ENCODE data around the gene KCNT1.

Gene KCNT1

DNA sequence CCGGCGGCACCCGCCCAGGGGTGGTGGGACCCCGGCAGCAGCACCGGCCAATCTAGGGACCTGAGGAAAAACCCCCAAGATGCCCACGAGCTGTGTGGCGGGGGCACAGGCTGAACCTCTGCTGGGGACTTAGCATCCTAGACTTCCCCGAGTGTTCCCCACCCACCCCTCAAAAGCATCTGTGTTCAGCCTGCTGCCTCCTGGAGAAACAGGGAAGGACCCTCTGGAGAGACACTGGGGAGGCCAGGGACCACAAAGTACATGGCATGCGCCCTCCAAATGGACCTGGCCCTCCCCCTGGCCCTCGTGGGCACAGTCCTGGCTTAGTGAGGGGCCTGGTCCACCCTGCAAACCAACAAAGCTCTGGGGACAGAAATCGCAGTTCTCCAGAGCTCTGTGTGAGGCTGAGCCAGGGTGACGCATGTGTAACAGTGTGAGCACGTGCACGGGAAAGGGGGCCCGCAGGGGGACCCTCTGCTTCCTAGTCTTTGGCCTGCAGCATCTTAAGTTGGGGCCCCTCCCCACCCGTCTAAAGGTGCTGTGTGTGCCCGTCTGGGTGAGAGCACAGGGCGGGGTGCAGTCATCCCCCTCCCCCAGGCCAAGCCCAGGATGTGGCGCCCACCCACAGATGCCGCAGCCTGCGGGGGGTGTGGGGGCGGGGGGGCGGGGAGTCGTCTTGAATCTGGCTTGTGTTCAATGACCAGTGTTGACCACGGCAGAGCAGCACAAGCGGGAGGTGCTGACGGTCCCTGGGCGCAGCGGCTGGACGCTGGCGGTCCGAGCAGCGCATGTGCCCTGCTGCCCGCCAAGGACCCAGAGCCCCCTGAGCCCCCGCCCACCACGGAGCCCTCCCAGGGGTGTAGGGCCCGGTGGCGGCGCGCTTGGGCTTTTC, 672 bp upstream of the KCNT1 start:
- no peak for DNase-seq

DNA sequence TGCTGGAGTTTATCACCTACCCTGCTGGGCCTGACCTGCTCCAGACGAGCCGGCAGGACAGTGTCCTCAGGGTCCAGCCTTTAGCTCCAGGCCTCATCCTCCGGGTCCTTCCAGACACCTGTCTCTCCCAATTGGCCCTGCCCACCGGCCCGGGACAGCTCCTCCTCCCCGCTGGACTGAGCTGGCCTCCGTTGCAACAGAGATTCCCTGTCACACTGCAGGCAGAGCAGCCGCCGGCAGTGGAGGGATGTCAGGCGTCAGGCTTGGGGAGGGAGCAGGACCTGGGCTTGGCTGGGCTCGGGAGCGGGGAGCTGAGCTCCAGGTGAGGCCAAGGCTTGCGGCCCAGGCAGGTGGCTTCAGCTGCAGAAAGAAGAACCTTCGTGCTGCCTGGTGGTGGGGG, 1.7 kb downstream of the KCNT1 start:
- DNase-seq, result no peak

DNA sequence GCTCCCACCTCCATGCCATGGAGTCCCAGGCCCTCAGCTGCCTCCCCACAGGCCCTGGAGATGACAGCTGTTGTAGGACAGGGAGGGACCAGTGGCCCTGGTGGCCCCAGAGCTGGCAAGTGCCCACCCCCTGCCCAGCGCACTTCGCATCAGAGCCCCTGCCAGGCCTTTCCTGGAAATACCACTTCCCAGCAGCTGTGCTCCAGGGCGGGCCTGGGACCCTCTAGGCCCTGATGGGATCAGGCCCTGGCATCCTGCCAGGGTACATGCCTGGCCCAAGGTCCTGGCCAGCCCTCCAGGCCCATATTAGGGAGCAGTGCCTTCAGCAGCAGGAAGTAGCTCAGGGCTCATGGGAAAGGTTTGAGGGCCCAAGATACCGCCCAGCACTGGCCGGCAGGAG, 2.5 kb downstream of the KCNT1 start:
- DNase-seq, result no peak

DNA sequence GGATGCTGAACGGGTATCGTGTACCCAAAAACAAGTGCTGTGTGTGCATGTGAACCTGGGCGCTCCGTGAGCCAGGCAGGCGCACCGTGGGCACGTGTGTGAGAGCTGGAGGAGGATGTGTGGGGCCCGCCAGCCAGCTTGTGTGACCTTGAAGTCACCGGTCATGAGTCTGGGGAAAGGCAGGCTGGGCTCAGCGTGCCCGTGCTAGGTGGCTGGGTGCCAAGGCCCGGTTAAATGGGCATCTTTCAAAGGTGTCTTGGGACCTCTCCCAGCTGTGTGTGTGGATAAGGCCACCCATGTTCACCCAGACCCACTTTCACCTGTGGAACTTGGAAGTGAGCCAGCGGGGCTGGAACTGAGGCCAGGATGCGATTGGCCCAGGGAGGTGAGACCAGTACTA, 3.4 kb downstream of the KCNT1 start:
- no peak for DNase-seq

DNA sequence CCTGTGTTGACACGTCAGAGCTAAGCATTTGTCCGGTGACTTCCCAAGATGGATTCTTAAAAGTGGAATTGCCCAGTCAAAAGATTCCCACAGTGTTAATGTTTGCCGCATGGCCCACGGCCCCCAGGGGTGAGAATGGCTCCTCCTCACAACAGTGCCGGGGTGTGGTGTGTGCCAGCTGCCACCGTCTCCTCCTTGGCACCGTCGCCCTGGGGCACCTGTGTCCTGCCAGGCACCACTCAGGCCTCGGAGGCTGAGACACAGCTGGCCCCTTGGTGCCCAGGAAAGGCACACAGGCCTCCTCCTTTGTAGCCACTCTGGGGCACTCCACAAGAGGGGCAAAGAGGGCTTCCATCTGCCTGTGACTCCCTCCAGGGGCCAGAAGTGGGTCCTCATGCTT, 4.3 kb downstream of the KCNT1 start:
- DNase-seq, result no peak

DNA sequence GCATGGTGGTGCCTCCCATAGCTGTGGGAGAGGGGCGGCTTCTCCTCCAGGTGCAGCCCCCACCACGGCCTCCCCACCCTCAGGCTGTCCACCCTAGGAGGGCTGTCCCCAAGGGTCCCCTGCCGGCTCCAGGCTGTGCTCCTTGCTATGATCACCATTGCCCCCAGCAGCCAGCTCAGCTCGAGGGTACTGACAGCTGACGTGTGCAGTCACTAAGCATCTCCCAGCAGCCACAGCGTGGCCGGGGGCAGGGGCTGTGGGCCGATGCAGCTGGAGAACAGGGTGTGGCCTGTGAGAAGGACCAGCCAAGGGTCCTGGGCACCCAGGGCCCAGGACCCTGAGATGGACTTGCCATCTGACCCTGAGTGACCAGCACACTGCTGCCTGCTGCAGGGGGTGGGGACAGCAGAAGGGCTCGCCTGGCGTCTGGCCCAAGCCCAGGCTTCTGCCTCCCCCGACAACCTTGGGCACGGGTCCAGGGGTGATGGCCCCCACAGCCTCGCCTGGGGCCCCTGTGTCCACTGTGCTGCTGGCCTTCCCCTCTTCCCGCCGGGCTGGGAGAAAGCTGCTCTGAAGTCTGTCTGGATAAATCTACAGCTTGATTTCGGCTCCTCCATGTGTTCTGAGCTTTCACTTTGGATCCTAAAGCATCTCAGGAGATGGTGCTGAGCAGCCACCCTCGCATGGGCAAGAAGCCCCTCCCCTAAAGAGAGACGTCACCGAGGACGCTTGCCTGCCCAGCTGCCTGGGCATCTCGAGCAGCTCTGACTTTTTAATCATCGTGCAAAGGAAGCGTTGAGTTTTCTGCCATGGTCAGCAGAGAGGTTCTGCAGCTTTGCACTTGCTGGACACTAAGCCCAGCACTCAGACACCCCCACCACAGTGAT, 5.5 kb downstream of the KCNT1 start:
- no peak for DNase-seq

DNA sequence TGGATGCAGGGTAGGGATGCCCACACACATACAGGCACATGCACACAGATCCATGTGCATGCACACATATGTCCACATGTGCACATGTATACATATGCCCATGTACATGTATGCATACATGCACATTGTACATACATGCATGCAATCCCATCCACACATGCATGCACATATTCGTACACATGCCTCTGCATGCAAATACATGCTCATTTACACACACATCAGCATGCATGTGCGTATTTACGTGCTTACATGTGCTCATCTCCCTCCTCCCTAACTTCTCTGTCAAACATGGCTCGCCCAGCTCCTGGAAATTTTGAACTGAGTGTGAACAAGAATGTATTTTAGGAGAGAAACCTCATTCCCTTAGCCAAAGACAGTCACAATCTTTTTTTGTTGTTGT, 6.2 kb downstream of the KCNT1 start:
- DNase-seq, result no peak

DNA sequence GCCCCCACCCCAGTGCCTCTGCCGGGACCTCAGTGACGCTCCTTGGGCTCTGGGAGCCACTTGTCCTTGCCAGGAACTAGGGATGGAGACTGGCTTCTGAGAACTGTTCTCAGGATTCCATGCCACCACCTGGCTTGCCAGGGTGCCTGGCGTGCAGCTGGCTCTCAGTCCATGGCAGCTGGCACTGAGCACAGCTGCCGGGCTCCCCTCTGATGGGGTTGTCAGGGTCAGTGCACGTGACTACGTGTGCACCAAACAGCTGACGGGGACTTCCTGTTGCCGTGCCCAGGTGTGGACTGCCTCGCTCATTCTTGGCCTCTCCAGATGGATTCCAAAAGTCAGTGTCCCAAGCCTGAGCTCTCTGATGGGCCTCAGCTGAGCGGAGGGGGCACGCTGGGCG, 9.4 kb downstream of the KCNT1 start:
- DNase-seq, result no peak

DNA sequence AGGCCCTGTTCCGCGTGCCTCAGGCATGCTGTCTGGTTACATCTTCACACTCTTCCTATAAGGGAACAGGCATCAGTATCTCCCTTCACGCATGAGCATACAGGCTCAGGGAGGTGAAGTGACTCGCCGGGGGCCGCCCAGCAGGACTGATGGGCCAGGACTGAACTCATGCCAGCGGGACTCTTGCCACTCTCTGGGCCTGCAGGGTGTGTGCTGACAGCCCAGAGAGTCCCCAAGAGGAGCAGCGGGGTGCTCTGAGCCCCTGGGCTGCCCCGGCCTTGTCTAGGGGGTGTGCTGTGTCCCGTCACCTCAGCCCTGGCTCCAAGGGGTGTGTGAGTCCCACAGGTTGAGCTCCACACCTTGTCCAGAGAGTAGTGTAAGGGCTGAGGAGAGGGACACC, 9.9 kb downstream of the KCNT1 start:
- no peak for DNase-seq

DNA sequence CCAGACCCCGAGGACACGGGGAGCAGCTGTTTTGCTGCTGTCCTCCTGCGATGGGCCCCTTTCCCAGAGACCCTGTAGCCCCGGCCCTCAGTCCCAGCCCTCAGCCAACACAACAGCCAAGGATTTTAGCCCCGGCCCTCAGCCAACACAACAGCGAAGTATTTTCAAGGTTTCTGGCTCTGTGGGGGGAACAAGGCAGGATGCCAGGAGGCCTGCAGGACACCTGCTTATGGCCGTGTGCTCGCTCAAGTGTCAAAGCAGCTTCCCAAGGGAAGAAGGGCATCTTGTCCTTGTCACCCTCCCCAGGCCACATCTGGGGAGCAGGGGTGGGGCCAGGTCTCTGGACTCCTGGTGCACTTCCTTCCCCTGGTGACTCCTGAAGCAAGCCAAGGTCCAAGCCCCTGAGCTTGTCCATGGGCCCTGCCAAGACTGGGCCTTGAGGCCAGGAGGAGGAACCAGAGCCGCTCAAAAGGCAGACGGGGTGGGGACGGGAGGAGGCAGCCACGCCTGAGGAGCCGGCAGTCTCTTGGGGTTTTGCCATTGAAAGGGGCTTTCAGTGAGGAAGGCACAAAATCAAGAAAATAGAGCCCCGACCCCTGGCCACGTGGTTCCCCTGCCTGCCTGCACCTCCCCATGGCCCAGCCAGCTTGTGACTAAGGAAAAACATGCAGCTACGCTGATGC, 10.8 kb downstream of the KCNT1 start:
- DNase-seq, result no peak

DNA sequence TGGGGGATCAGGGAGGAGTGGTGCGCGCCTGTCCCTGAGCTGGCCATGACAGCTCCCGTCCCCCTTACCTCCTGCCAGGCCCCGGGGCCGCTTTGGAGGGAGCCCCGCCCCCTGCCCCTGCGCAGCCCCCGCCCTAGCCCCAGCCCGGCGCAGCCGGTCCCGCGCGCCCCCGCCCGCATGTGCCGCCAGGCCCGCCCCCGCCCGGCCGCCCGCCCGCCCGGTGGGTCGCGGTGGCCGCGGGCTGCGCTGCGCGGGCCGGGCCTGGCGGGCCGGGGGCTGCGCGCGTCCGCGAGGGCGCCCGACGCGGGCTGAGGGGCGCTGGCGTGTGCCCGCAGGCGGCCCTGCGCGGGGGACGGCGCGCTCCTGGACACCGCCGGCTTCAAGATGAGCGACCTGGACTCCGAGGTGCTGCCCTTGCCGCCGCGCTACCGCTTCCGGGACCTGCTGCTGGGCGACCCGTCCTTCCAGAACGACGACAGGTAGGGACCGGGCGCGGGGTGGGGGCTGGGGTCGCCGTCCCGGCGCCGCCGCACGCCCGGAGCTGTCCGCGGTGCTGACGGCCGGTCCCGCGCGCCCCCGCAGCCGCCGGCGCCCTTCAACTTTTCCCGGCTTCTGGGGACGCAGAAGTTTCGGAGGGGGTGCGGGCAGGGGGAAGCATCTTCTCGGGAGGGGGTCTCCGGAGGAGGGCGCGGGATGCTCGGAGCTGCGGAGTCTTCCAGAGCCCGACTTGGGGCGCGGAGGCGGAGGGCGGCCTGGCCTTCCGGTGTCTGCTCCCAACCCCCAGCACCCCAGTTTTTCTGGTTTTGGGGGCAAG, 12.5 kb downstream of the KCNT1 start:
- DNase-seq, result no peak

DNA sequence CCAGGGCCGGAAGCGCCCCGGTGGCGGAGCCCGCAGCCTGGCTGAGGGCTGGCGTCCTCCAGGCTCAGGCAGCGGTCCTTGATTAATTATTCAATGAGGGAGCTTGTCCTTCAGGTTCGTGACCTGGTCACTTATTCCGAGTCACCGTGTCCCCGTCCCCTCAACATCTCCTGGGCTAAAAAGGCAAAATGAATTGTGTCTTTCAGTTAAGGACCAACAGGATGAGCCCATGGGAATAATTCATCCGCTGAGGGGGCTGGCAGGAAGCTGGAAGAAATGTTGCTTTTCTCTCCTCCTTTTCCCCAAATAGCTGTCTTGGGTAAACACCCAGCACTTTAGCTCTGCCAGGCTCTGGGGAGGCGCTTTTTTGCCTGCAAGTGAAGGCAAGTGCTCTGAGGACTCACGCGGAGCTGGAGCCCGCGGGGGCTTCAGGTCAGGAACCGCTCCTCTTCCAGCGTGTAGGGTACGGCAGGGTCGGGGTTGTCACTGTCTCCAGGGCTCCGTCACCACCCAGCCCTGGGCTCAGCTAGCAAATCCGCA, 13.1 kb downstream of the KCNT1 start:
- no peak for DNase-seq

DNA sequence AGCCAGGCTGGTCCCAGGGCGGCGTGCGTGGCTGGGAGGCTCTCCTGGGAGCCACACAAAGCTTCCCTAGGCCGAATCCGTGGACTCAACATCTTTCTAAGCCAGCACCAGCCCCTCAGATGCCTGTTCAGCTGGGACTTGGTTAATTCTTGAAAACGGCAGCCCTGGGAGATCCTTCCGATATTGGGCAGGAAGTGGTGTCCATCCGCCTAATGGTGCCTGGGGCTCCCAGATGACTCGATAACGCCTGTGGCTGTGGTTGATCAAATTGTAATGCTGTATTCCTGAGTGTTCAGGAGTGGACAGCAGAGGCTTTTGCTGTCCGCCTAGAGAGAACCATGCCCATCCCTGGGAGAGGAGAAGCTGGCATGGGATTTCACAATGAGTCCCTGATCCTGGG, 14.1 kb downstream of the KCNT1 start:
- no peak for DNase-seq

DNA sequence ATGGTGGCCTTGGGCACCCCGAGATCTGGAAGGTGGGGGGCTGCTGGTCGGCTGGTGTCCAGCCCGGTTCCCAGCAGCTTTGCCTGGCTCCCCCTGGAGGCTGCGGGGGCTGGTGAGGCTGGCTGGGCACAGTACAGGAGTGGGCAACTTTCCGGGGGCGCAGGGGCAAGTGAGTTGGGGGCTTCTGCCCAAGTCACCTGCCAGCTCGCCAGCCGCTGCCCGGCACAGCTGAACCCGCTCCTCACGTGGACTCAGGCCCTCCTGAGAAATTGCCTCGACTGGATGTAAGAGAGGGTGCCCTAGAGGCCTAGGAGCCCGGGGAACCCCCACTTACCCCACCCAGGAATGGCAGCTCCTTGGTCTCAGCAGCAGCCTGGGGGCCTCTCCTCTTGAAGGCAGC, 15.4 kb downstream of the KCNT1 start:
- DNase-seq, result no peak

DNA sequence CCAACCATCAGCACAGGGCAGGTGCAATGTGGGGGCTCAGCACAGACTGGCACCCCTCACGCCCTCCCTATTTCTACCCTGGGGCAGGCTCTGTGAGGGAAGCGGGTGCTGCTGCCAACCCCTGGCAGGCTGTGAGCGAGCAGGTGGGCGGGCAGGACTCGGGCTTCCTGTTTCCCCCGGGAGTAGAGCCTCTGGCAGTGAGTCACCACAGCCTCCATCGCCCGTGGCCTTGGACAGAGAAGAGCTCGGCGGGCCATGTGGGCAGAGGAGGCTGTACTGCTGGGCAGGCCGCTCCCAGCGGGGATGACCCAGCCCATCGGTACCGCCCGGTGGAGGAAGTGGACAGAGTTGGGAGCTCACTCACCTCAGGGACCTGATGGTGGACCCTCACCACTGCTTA, 16.6 kb downstream of the KCNT1 start:
- DNase-seq, result no peak

DNA sequence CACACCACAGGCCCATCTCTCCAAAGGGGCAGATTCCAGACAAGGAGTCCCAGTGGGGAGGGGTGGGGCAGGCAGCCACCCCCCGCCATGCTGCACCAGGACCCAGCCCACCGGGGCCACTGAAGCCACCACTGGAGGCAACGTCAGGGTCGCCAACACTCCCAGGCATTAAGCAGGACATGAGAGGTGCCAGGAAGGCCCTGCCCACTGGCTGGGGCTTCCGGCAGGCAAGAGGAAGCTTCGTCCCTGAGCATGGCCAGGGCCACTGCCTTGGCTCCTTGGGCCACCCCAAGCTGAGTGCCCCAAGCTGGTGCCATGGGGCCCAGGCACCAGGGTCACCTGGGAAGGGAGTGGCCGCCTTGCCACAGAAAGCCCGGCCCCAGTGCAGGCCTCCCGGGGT, 17.5 kb downstream of the KCNT1 start:
- DNase-seq, result no peak

DNA sequence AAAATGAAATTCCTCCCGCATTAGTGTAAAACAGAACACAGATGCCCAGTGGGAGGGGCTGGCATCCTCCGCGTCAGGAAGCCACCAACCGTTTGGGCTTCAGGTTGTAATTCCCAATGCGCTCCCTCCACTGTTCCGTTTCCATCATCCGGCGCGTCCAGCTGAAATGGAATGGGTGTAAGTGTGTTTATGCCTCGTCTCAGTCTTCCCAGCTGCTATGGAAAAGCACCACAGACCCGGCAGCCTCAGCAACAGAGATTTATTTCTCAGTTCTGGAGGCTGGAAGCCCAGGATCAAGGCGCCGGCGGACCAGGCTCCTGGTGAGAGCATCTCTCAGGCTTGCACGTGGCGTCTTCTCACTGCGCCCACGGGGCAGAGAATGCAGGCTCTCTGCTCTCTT, 20.4 kb downstream of the KCNT1 start:
- no peak for DNase-seq

DNA sequence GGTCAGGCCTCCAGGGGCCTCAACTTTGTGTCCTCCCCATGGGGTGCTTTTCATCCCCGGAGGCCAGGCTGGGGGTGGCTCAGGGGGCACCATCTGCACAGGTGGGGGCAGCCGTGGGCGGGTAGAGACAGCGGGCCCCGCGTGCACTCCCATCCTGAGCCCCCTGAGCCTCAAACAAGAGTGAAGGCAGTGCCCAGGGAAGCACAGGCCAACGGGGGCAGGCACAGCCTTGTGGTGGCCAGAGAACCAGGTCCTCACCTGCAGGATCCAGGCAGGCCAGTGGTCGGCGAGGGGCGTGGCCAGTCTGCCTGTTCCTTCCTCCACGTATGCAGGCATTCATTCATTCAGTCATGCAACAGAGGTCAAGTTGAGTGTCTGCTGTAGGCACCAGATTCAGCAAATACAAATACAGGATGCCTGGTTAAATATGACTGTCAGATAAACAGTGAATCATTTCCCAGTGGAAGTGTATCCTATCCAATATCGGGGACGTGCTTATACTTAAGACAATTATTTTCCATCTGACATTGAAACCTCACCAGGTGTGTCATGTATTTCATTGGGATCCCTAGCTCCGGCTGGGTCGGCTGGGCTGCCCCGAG, 22.3 kb downstream of the KCNT1 start:
- DNase-seq, result no peak

DNA sequence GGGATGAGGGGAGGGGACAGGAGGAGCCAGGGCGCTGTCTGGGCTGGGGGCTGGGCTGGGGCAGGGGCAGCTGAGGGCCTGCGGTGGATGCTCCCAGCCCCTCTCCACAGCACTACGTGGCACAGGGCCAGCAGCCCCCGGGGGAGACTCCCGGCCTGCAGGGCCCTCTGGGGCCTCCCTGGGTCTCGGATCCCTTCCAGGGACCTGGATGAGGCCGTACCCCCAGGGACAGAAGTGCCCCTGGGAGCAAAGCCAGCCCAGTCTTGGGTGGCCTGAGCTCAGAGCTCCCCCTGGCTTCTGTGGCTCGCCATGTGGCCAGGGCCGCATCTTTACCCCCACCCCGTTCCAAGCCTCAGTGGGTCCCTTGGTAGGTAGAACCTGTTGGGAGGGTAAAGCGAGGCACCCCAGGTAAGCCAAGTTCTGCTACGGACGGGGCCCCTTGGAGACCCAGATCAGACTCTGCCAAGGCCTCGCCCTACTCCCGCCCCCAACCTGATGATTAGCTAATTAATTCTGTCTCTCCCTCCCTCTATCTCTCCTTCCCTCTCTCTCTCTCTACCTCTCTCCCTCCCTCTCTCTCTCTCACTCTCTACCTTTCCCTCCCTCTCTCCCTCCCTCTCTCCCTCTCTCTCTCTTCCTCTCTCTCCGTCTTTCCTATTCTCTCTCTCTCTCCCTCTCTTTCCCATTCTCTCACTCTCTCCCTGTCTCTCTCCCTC, 24.3 kb downstream of the KCNT1 start:
- no peak for DNase-seq

DNA sequence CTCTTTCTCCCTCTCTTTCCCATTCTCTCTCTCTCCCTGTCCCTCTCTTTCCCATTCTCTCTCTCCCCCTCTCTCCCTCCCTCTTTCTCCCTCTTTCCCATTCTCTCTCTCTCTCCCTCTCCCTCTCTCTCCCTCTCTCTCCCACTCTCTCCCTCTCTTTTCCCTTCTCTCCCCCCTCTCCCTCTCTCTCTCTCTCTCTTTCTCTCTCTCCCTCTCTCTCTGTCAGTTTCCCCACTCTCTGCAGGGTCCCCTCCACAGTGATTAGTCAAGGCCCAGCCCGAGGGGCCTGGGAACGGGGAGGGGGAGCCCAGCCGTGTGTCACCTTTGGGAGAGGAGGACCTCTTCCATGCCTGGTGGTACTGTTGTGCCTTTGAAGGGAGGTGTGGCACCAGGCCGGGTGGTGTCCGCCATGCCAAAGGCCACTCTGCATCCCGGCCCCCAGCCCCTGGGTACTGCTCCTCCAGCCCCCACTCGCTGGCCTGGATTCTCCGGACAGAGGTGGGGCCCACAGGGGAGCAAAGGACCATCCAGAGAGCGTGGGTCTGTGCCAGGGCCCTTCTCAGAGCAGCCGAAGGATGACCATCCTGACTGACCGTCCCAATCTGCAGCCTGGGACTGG, 25.4 kb downstream of the KCNT1 start:
- no peak for DNase-seq

Data from activated CD4-positive, alpha-beta T cell treated with anti-CD3 and anti-CD28 coated beads, Interleukin-10, Interleukin-2, amounts not matched to agents 100 ng/mL and 50 ng/mL, durations not matched to agents 16 hours and 8 hours (primary cell).